Measurements from ENCODE around the gene ULK4. TPM values are rescaled to one million over a fixed set of nuclear protein-coding genes. Genes with fewer than 3 reads are reported as not detected.

The ULK4 gene
- total and polyA plus RNA-seq, 12 donors, result 1.6 to 24.5 (median 6.9) TPM

GRCh38 chr3:41943311-41943843 lies 18.5 kb downstream of the ULK4 start:
- TF ChIP-seq POLR2A (IDR thresholded peaks at IDR 0.05) (no peak), CTCF (IDR thresholded peaks at IDR 0.05) (no peak)
- Histone ChIP-seq H3K36me3 (replicated peaks in 1 of 2) (no peaks in the 10 kb centered on the region), H3K9me3 (replicated peaks in 1 of 3) (no peaks in the 10 kb centered on the region), H3K27ac (no peak overlapping the region), H3K27me3 (no peaks in the 10 kb centered on the region), H3K4me1 (replicated peaks in 1 of 2) (no peaks in the 10 kb centered on the region), H3K4me3 (no peak overlapping the region)
- 95 to 98% (median 97%) methylated on average over 3 of the region's 3 CpGs for WGBS, 4 donors
- DNase-seq, result no peak
- intact Hi-C loops (cut with DNase I), result no loop called here

- no peaks in the 10 kb centered on the region for H3K36me3 ChIP-seq (replicated peaks in 1 of 2)
- no peaks in the 10 kb centered on the region for H3K4me1 ChIP-seq (replicated peaks in 1 of 2)
- intact Hi-C loops (cut with DNase I), result no loop called here
- DNase-seq, result no peak
- TF ChIP-seq POLR2A (IDR thresholded peaks at IDR 0.05) (no peak), CTCF (IDR thresholded peaks at IDR 0.05) (no peak)
- H3K27me3 ChIP-seq, result no peaks in the 10 kb centered on the region
- H3K9me3 ChIP-seq (replicated peaks in 1 of 3), result no peaks in the 10 kb centered on the region
- H3K4me3 ChIP-seq, result no peak overlapping the region
- no peak overlapping the region for H3K27ac ChIP-seq
These were observed 21.5 kb downstream of the ULK4 start for GRCh38 chr3:41940393-41940792.

GRCh38 chr3:41936384-41936783 lies 25.5 kb downstream of the ULK4 start:
- intact Hi-C loops (cut with DNase I), result no loop called here
- Histone ChIP-seq H3K27me3 (no peaks in the 10 kb centered on the region), H3K4me1 (replicated peaks in 1 of 2) (peaks cover 0 to 8% of the 10 kb centered on the region in 2 donors), H3K27ac (no peak overlapping the region), H3K4me3 (no peak overlapping the region), H3K9me3 (replicated peaks in 1 of 3) (no peaks in the 10 kb centered on the region), H3K36me3 (replicated peaks in 1 of 2) (no peaks in the 10 kb centered on the region)
- DNase-seq, result no peak
- TF ChIP-seq POLR2A (IDR thresholded peaks at IDR 0.05) (no peak), CTCF (IDR thresholded peaks at IDR 0.05) (no peak)
- 90 to 100% (median 98%) methylated on average over 1 of the region's 1 CpG for WGBS, 4 donors

DNA sequence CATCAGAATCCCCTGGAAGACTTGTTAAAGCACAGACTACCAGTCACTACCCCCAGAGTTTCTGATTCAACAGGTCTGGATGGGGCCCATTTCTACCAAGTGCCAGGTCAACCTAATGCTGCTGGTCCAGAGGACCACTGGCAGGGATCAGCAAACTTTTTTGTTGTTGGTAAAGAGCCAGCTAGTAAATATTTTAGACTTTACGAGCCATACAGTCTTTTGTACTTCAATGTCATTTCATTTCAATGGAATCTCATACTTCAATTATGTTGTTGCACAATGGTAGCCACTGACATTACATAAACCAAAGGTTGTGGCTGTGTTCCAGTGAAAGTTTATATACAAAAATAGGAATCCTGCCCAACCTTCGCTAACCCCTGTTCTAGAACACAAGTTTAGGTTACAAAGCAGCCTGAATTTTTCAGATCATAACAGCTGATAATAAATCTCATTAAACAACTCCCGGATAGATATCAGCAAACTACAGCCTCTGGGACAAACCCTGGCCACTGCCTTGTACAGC lies 28.7 kb downstream of the ULK4 start:
- no peak for TF ChIP-seq CTCF (IDR thresholded peaks at IDR 0.05)
- TF ChIP-seq POLR2A (IDR thresholded peaks at IDR 0.05), result no peak
- H3K27me3 ChIP-seq, result no peaks in the 10 kb centered on the region
- no peaks in the 10 kb centered on the region for H3K36me3 ChIP-seq (replicated peaks in 1 of 2)
- DNase-seq, result peak in 1 of 7 donors; percentile 24
- no peaks in the 10 kb centered on the region for H3K9me3 ChIP-seq (replicated peaks in 1 of 3)
- peaks cover 0 to 8% of the 10 kb centered on the region in 2 donors for H3K4me1 ChIP-seq (replicated peaks in 1 of 2)
- WGBS, 4 donors, result 47 to 55% (median 53%) methylated on average over 3 of the region's 3 CpGs
- intact Hi-C loops (cut with DNase I), result no loop called here
- H3K27ac ChIP-seq, result peak overlapping the region in 1 of 5 donors; percentile 7
- no peak overlapping the region for H3K4me3 ChIP-seq
